Activated CD4-positive, CD25-positive, alpha-beta regulatory T cell treated with anti-CD3 and anti-CD28 coated beads, Interleukin-2, amount 50 U/mL, for 72 hours (primary cell): ENCODE data around the gene JPH3.
"Not testable (repeated sequence)": the region's sequence is repeated elsewhere in the genome, so short reads cannot be mapped to it uniquely, and the experiment has no call there.

ENCODE experiments used
- DNase-seq: peaks from one replicate; pipeline ENCODE4 v3.0.0; 2021

The JPH3 gene

GRCh38 chr16:87658564-87659225, 56.4 kb downstream of the JPH3 start:
- DNase-seq: no peak

GRCh38 chr16:87661561-87661960, 59.3 kb downstream of the JPH3 start:
- DNase-seq: peak; percentile 37

GRCh38 chr16:87662254-87663204, 60.2 kb downstream of the JPH3 start:
- DNase-seq: no peak

- DNase-seq: no peak
These were observed 62.5 kb downstream of the JPH3 start for GRCh38 chr16:87664792-87665191.

- no peak for DNase-seq
These were observed 62.9 kb downstream of the JPH3 start for GRCh38 chr16:87665193-87665592.

- DNase-seq: no peak
These were observed 64.6 kb downstream of the JPH3 start for GRCh38 chr16:87666919-87667318.

GRCh38 chr16:87667443-87667842, 65.1 kb downstream of the JPH3 start:
- no peak for DNase-seq

GRCh38 chr16:87667946-87668345, 65.6 kb downstream of the JPH3 start:
- DNase-seq: no peak

- DNase-seq: no peak
These were observed 67.4 kb downstream of the JPH3 start for GRCh38 chr16:87669672-87670071.

- no peak for DNase-seq
These were observed 68.9 kb downstream of the JPH3 start for GRCh38 chr16:87671221-87671620.

- no peak for DNase-seq
These were observed 69.5 kb downstream of the JPH3 start for GRCh38 chr16:87671715-87672270.

GRCh38 chr16:87674419-87674818, 72.1 kb downstream of the JPH3 start:
- no peak for DNase-seq

GRCh38 chr16:87675111-87675719, 72.9 kb downstream of the JPH3 start:
- DNase-seq: no peak

GRCh38 chr16:87677830-87678229, 75.5 kb downstream of the JPH3 start:
- DNase-seq: no peak

GRCh38 chr16:87678618-87679017, 76.3 kb downstream of the JPH3 start:
- no peak for DNase-seq

GRCh38 chr16:87679593-87680271, 77.4 kb downstream of the JPH3 start:
- DNase-seq: no peak

- no peak for DNase-seq
These were observed 78.0 kb downstream of the JPH3 start for GRCh38 chr16:87680272-87680644.

GRCh38 chr16:87681051-87681602, 78.8 kb downstream of the JPH3 start:
- not testable (repeated sequence) for DNase-seq

GRCh38 chr16:87681981-87682570, 79.8 kb downstream of the JPH3 start:
- DNase-seq: no peak

- no peak for DNase-seq
These were observed 80.6 kb downstream of the JPH3 start for GRCh38 chr16:87682852-87683399.

GRCh38 chr16:87684106-87684677, 81.9 kb downstream of the JPH3 start:
- no peak for DNase-seq
